IPS-20b (cell line): ENCODE results near the gene MDFI.
A peak's percentile ranks its signal among the peaks of the same experiment; 100 is the strongest.

Experiments
- H3K27ac ChIP-seq: one replicate; pipeline ENCODE4 v1.5.1; 2013; ENCODE audit warnings: low read length
- H3K27me3 ChIP-seq: 2 replicates; pipeline ENCODE4 v1.6.1; 2013; ENCODE audit warnings: mild to moderate bottlenecking, low read length, inconsistent platforms; ENCODE audit not compliant: insufficient read depth
- H3K36me3 ChIP-seq: 2 replicates; pipeline ENCODE4 v1.6.1; 2013; ENCODE audit warnings: low read depth, mild to moderate bottlenecking, inconsistent platforms, low read length, moderate library complexity; ENCODE audit not compliant: insufficient read depth
- H3K4me1 ChIP-seq: 2 replicates; pipeline ENCODE4 v1.6.1; 2013; ENCODE audit warnings: mild to moderate bottlenecking, control low read depth, inconsistent platforms, low read length, moderate library complexity; ENCODE audit not compliant: insufficient read depth
- H3K4me3 ChIP-seq: 2 replicates; pipeline ENCODE4 v1.5.1; 2013; ENCODE audit warnings: mild to moderate bottlenecking, low read length, inconsistent platforms
- H3K9ac ChIP-seq: 2 replicates; pipeline ENCODE4 v1.6.1; 2013; ENCODE audit warnings: low read depth, mild to moderate bottlenecking, inconsistent platforms, low read length, moderate library complexity
- H3K9me3 ChIP-seq: 2 replicates; pipeline ENCODE4 v1.6.1; 2013; ENCODE audit warnings: mild to moderate bottlenecking, low read depth, low read length, inconsistent platforms; ENCODE audit not compliant: insufficient read depth

The MDFI gene, protein sequence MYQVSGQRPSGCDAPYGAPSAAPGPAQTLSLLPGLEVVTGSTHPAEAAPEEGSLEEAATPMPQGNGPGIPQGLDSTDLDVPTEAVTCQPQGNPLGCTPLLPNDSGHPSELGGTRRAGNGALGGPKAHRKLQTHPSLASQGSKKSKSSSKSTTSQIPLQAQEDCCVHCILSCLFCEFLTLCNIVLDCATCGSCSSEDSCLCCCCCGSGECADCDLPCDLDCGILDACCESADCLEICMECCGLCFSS

DNA sequence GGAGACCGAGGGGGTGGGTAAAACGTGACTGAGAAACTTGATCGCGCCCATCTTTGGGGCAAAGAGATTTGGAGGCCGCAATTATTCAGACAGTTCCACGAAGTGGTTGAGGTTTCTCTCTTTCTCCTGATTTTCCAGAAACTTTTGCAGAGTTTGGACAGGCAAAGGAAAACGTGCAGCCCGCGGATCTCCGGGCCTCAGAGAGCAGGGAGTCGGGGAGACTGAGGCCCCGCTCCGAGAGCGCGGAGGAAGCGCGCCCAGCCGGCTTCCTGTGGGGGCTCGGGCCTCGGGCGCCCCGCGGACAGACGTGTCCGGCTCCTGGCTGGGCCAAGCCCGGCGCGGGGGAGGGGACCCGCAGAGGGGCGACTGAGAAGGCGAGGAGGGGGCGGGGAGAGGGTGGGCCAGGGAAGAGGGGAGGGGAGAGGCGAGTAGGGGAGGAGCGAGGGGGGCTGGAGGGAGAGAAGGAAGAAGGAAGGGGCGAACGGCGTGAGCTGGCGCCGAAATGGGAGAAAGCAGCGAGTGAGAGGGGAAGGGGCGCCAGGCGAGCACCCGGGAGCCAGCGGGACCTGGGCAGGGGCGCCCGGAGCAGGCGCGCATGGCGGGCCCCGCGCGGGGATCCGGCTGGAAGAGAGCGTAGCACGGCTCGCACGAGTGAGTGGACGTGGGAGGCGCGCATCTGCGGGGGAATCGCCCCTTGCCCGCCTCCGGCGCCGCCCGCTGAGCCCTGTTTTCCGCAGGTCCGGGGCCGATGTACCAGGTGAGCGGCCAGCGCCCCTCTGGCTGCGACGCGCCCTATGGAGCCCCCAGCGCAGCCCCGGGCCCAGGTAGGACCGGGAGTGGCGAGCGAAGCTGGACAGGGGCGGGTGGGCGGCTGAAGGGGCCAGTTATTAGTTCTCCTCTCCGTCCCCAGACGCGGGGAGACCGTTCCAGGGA lies at the start of gene MDFI:
MDFI (plus strand) TSS at position 467 of the 933 bp plus-strand sequence; CDS start at position 749, 282 bp downstream.
- Histone ChIP-seq H3K27ac (peak within 1 kb of the TSS; percentile 20), H3K4me1 (peaks cover 20% of the 10 kb centered on the region), H3K4me3 (peak within 1 kb of the TSS; percentile 88), H3K36me3 (no peaks in the 10 kb centered on the region; the same call in 1 of the 2 replicates), H3K27me3 (peaks cover 97% of the 10 kb centered on the region), H3K9ac (peak within 1 kb of the TSS; percentile 46; the same call in 1 of the 2 replicates), H3K9me3 (no peaks in the 10 kb centered on the region)

DNA sequence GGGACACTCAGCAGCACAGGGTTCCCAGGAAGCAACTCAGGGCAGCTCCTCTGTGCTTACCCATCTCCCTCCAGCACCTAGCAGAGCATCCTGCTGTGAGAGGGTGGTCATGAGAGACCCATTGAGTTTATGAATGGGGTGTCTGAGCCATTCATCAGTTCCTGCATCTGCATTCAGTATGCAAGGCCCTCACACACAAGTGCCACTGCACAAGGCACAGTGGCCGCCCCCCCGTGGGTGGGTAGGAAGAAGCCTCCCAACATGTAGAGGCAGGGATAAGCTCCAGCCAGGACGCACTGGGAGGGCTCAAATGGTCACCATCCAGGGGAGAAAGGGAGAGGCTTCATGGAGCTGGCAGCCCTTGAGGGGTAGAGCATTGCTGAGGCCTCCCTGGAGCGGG lies 49.0 kb upstream of the MDFI start:
- H3K9me3 ChIP-seq = no peaks in the 10 kb centered on the region
- no peak overlapping the region for H3K9ac ChIP-seq
- H3K27ac ChIP-seq = no peak overlapping the region
- H3K4me1 ChIP-seq = no peaks in the 10 kb centered on the region; the same call in 1 of the 2 replicates
- peaks cover 22% of the 10 kb centered on the region; the same call in 1 of the 2 replicates for H3K36me3 ChIP-seq
- no peaks in the 10 kb centered on the region; the same call in 1 of the 2 replicates for H3K27me3 ChIP-seq
- no peak overlapping the region for H3K4me3 ChIP-seq

DNA sequence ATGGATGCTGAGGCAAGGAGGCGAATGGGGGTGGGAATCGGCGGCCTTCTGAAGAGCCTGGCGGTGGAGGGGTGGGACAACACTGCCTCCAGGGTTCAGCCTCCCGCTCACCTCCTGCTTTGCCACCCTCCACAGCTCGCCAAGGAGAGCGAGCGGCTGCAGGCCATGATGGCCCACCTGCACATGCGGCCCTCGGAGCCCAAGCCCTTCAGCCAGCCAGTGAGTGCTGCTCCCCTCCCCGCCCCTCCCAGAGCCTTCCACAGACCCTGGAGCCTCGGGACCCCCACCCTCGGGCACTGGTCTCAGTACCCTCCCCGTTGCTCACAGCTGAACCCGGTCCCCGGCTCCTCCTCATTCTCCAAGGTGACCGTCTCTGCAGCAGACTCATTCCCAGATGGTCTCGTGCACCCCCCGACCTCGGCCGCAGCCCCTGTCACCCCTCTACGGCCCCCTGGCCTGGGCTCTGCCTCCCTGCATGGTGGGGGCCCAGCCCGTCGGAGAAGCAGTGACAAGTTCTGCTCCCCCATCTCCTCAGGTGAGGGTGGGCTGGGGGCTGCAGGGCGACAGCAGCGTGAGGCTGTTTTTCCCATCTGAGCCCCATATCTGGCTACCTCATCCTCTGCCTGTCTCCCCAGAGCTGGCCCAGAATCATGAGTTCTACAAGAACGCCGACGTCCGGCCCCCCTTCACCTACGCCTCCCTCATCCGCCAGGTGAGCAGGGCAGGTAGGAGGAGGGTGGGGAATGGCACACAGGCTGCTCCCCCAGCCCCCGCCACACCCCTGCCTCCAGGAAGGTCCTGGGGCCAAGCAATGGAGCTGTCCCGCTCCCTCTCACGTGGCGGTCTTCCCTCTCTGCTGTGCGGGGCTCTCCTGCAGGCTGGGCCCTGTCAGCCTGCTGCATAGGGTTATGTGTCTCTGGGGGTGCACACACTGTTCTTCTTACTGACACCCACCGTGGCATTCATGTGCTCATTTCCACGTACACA lies 48.3 kb upstream of the MDFI start:
- Histone ChIP-seq H3K4me3 (no peak overlapping the region), H3K9me3 (no peaks in the 10 kb centered on the region), H3K9ac (no peak overlapping the region), H3K27me3 (no peaks in the 10 kb centered on the region; the same call in 1 of the 2 replicates), H3K4me1 (no peaks in the 10 kb centered on the region; the same call in 1 of the 2 replicates), H3K27ac (no peak overlapping the region), H3K36me3 (peaks cover 22% of the 10 kb centered on the region; the same call in 1 of the 2 replicates)

DNA sequence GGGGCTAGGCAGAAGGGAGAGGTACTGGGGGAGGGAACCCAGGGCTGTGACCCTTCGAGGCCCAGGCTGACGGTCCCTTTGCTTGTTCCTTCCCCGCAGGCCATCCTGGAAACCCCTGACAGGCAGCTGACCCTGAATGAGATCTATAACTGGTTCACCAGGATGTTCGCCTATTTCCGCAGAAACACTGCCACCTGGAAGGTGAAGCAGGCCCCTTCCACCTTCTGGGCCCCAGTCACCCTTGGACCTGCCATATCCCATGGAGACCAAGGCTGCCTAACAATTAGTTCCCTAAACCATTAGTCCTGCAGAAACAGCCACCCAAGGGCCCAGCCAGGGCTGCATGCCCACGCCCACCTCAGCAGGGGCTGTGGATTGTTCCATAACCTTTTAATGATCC lies 47.1 kb upstream of the MDFI start:
- H3K27ac ChIP-seq = no peak overlapping the region
- peaks cover 22% of the 10 kb centered on the region; the same call in 1 of the 2 replicates for H3K36me3 ChIP-seq
- H3K9me3 ChIP-seq = no peaks in the 10 kb centered on the region
- no peaks in the 10 kb centered on the region; the same call in 1 of the 2 replicates for H3K27me3 ChIP-seq
- no peaks in the 10 kb centered on the region for H3K4me1 ChIP-seq
- H3K9ac ChIP-seq = no peak overlapping the region
- H3K4me3 ChIP-seq = no peak overlapping the region

DNA sequence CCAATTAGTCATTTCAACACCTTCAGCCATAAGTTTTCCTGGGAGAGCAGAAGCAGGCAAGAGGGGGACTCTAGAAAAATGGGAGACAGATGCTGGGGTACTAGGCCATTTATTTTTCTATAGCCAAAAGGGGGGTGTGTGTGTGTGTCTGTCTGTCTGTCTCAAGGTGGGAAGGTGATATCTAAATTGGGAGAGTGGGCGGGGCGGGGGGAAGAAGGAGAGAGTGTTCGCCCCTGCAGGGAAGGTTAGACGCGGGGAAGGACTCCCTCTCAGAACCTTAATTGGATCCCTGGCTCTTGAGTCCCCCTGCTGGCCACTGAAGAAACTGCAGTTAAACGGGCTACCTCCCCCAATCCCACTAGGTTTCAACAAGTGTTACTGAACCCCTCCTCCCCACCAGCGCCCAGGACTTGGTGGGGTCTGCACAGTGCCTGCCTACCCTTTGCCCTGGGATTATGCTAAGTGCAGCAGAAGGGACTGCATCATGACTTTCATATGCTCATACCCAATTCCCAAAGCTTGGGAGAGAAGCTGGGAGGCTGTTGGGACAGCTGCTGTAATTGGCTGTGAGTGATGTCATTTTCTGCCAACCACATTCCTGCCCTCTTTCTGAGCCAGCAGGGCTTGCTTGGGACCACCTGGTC lies 46.3 kb upstream of the MDFI start:
- Histone ChIP-seq H3K9ac (no peak overlapping the region), H3K4me3 (no peak overlapping the region), H3K36me3 (peaks cover 22% of the 10 kb centered on the region; the same call in 1 of the 2 replicates), H3K27me3 (no peaks in the 10 kb centered on the region; the same call in 1 of the 2 replicates), H3K4me1 (no peaks in the 10 kb centered on the region), H3K27ac (no peak overlapping the region), H3K9me3 (no peaks in the 10 kb centered on the region)

DNA sequence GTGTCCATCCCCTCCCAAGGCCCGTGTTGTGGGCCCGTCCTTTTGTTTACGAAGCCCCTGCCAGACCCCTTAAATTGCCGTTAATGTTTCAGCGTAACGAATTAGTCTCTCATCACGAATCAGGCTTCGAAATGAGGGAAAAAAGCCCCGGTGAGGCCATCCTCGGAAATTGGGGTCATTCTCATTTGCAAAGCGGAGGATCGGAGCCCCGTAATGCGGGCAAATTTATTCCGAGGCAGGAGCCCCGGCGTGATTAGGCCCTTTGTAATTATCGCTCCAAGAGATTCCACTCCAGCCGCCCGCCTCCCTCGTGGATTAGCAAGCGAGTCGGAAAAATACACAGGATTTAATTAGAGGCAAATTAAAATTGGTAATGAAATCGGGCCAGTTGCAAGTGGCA lies 44.9 kb upstream of the MDFI start:
- no peaks in the 10 kb centered on the region for H3K9me3 ChIP-seq
- H3K27ac ChIP-seq = no peak overlapping the region
- no peak overlapping the region for H3K9ac ChIP-seq
- H3K36me3 ChIP-seq = peaks cover 20% of the 10 kb centered on the region; the same call in 1 of the 2 replicates
- no peaks in the 10 kb centered on the region; the same call in 1 of the 2 replicates for H3K27me3 ChIP-seq
- no peak overlapping the region for H3K4me3 ChIP-seq
- H3K4me1 ChIP-seq = no peaks in the 10 kb centered on the region

DNA sequence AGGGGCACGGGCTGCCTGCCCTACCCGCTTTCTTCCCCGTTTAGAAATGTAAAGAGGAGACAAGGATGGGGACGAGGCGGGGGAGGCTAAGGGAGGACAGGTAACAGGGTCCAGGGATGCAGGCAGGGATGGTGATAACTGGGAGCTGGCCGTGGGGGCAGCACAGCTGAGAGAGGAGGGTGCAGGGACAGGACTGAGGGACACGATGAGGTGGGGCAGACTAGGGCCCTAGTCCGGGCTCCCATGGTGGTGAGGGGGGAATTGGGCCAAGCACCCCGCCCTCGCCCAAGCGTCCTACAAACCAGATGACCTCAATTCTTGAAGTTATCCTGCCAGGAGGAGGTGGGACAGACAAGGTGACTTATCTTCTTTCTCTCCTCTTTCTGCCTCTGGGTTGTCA lies 44.4 kb upstream of the MDFI start:
- no peaks in the 10 kb centered on the region; the same call in 1 of the 2 replicates for H3K27me3 ChIP-seq
- no peak overlapping the region for H3K4me3 ChIP-seq
- H3K4me1 ChIP-seq = no peaks in the 10 kb centered on the region
- H3K9me3 ChIP-seq = no peaks in the 10 kb centered on the region
- H3K36me3 ChIP-seq = peaks cover 16% of the 10 kb centered on the region; the same call in 1 of the 2 replicates
- no peak overlapping the region for H3K27ac ChIP-seq
- H3K9ac ChIP-seq = no peak overlapping the region

DNA sequence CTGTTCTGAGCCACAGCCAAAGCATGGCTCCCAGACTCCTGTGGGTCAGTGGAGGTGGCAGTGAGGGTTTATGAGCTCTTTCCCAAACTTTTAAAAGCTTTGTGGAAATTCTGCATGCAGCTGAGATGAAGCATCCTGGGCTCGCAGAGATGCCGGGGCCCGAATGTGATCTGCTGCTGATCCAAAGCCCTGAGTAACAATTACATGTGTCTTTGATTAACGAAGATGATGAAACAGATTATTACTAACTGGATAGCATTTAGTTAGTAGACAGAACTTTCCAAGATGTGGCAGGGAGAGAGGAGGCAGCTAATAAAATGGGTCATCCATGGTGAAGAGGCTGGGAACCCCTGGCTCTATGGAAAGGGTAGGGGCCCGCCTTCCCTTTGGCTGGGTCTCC lies 43.9 kb upstream of the MDFI start:
- Histone ChIP-seq H3K4me3 (no peak overlapping the region), H3K4me1 (no peaks in the 10 kb centered on the region), H3K9ac (no peak overlapping the region), H3K27ac (no peak overlapping the region), H3K27me3 (no peaks in the 10 kb centered on the region; the same call in 1 of the 2 replicates), H3K9me3 (no peaks in the 10 kb centered on the region), H3K36me3 (peaks cover 11% of the 10 kb centered on the region; the same call in 1 of the 2 replicates)

DNA sequence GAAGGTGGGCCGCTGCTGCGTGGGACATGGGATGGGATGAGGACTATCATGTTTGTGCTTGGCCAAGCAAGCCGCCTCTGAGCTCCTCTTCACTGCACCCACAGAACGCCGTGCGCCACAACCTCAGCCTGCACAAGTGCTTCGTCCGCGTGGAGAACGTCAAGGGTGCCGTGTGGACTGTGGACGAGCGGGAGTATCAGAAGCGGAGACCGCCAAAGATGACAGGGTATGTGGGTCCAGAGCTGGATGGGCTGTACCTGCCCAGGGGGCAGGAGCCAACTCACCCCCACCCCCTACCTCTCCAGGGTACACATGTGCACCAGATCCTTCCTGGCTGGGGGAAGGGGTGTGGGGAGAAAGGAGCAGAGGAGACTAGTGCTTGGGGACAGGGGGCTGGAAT lies 43.5 kb upstream of the MDFI start:
- Histone ChIP-seq H3K27ac (no peak overlapping the region), H3K9me3 (no peaks in the 10 kb centered on the region), H3K4me1 (peaks cover 2% of the 10 kb centered on the region; the same call in 1 of the 2 replicates), H3K4me3 (no peak overlapping the region), H3K9ac (no peak overlapping the region), H3K27me3 (no peaks in the 10 kb centered on the region; the same call in 1 of the 2 replicates), H3K36me3 (peaks cover 11% of the 10 kb centered on the region; the same call in 1 of the 2 replicates)

DNA sequence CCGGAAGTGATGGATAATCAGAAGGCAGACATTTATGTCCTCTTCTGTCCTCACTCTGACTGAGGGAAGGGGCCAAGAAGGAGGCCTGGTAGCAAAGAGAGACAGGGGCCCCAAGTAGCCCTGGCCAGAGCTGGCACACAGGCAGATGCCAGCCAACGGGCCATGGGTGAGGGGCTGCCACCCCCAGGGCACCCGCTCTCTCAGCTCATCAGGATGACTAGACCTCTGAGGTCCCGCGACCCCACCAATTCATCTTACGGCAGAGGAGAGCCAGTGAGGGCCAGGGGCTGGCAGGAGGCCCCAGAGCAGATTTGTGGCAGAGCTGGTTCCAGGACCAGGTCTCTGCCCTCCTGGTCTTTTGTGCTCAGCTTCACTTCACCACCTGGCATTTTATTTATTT lies 43.1 kb upstream of the MDFI start:
- Histone ChIP-seq H3K4me1 (peaks cover 6% of the 10 kb centered on the region; the same call in 1 of the 2 replicates), H3K4me3 (no peak overlapping the region), H3K27me3 (no peaks in the 10 kb centered on the region; the same call in 1 of the 2 replicates), H3K27ac (no peak overlapping the region), H3K36me3 (peaks cover 11% of the 10 kb centered on the region; the same call in 1 of the 2 replicates), H3K9ac (no peak overlapping the region), H3K9me3 (no peaks in the 10 kb centered on the region)
